Measurements from ENCODE around the gene FBXL16. TPM values are rescaled to one million over a fixed set of nuclear protein-coding genes. Genes with fewer than 3 reads are reported as not detected.

The FBXL16 gene
- total and polyA plus RNA-seq, 2 experiments from 2014 or later, result 8.9 to 12.6 TPM

DNA sequence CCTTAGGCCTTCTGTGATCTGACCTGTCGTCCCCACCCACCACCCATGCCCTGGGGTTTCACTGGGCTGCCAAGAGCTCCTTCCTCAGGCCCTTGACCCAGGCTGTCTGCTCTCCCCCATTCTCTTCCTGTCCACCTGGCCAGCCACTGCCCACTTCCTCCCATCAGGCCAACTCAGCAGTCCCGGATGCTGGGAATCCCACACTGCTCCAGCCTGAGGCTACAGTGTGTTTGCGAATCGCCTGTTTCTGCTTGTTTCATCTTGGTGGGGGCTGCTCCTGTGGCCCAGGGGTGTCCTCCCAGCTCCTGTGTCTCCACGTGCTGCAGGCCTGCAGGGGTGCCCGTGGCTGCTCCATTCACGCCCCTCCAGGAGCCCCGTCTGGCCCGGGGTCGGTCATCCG is 8.5 kb upstream of the FBXL16 start:
- Mint-ChIP-seq H3K27ac (no peak overlapping the region), H3K4me3 (no peak overlapping the region), H3K27me3 (ENCODE audit: insufficient read depth, low read depth, poor library complexity) (peaks cover 42% of the 10 kb centered on the region), H3K9me3 (peaks cover 4% of the 10 kb centered on the region; the same call in 1 of the 3 replicates), H3K4me1 (peaks cover 5% of the 10 kb centered on the region; the same call in 2 of the 3 replicates), H3K36me3 (ENCODE audit: low read depth) (no peaks in the 10 kb centered on the region)
- ATAC-seq (no peak), DNase-seq (ENCODE audit: low spot score) (no peak)
- Histone ChIP-seq H2AFZ (no peak overlapping the region; the same call in 1 of the 2 replicates), H3K27ac (ENCODE audit: low read depth) (no peak overlapping the region), H3F3A (replicated peaks; ENCODE audit: low read depth) (no peaks in the 10 kb centered on the region), H3K4me2 (no peak overlapping the region), H3K4me1 (ENCODE audit: insufficient read depth) (peaks cover 4% of the 10 kb centered on the region; the same call in 1 of the 2 replicates), H3K27me3 (ENCODE audit: insufficient read depth) (peaks cover 54% of the 10 kb centered on the region), H3K4me3 (peak overlapping the region; percentile 47; the same call in 1 of the 2 replicates), H3K9me2 (ENCODE audit: insufficient read depth) (no peaks in the 10 kb centered on the region), H3K36me3 (ENCODE audit: insufficient read depth) (no peaks in the 10 kb centered on the region), H4K20me1 (replicated peaks; ENCODE audit: insufficient read depth) (no peaks in the 10 kb centered on the region), H3K79me2 (replicated peaks; ENCODE audit: insufficient read depth) (no peaks in the 10 kb centered on the region)
- TF ChIP-seq, protein P1, sequence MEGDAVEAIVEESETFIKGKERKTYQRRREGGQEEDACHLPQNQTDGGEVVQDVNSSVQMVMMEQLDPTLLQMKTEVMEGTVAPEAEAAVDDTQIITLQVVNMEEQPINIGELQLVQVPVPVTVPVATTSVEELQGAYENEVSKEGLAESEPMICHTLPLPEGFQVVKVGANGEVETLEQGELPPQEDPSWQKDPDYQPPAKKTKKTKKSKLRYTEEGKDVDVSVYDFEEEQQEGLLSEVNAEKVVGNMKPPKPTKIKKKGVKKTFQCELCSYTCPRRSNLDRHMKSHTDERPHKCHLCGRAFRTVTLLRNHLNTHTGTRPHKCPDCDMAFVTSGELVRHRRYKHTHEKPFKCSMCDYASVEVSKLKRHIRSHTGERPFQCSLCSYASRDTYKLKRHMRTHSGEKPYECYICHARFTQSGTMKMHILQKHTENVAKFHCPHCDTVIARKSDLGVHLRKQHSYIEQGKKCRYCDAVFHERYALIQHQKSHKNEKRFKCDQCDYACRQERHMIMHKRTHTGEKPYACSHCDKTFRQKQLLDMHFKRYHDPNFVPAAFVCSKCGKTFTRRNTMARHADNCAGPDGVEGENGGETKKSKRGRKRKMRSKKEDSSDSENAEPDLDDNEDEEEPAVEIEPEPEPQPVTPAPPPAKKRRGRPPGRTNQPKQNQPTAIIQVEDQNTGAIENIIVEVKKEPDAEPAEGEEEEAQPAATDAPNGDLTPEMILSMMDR (conservative IDR thresholded peaks at IDR 0.05; ENCODE audit: low read depth in 2 of 2), result no peak
- no peak for TF ChIP-seq POLR2AphosphoS5 (IDR thresholded peaks at IDR 0.05; ENCODE audit: low read depth)
- TF ChIP-seq ZNF114 (CRISPR knock-in tag; IDR thresholded peaks at IDR 0.05), result no peak
- no peak for TF ChIP-seq STAT1 (IDR thresholded peaks at IDR 0.05; ENCODE audit: unreplicated experiment)
- TF ChIP-seq ZNF331 (CRISPR knock-in tag; IDR thresholded peaks at IDR 0.05; ENCODE audit: low read depth), result no peak
- TF ChIP-seq, protein P2, sequence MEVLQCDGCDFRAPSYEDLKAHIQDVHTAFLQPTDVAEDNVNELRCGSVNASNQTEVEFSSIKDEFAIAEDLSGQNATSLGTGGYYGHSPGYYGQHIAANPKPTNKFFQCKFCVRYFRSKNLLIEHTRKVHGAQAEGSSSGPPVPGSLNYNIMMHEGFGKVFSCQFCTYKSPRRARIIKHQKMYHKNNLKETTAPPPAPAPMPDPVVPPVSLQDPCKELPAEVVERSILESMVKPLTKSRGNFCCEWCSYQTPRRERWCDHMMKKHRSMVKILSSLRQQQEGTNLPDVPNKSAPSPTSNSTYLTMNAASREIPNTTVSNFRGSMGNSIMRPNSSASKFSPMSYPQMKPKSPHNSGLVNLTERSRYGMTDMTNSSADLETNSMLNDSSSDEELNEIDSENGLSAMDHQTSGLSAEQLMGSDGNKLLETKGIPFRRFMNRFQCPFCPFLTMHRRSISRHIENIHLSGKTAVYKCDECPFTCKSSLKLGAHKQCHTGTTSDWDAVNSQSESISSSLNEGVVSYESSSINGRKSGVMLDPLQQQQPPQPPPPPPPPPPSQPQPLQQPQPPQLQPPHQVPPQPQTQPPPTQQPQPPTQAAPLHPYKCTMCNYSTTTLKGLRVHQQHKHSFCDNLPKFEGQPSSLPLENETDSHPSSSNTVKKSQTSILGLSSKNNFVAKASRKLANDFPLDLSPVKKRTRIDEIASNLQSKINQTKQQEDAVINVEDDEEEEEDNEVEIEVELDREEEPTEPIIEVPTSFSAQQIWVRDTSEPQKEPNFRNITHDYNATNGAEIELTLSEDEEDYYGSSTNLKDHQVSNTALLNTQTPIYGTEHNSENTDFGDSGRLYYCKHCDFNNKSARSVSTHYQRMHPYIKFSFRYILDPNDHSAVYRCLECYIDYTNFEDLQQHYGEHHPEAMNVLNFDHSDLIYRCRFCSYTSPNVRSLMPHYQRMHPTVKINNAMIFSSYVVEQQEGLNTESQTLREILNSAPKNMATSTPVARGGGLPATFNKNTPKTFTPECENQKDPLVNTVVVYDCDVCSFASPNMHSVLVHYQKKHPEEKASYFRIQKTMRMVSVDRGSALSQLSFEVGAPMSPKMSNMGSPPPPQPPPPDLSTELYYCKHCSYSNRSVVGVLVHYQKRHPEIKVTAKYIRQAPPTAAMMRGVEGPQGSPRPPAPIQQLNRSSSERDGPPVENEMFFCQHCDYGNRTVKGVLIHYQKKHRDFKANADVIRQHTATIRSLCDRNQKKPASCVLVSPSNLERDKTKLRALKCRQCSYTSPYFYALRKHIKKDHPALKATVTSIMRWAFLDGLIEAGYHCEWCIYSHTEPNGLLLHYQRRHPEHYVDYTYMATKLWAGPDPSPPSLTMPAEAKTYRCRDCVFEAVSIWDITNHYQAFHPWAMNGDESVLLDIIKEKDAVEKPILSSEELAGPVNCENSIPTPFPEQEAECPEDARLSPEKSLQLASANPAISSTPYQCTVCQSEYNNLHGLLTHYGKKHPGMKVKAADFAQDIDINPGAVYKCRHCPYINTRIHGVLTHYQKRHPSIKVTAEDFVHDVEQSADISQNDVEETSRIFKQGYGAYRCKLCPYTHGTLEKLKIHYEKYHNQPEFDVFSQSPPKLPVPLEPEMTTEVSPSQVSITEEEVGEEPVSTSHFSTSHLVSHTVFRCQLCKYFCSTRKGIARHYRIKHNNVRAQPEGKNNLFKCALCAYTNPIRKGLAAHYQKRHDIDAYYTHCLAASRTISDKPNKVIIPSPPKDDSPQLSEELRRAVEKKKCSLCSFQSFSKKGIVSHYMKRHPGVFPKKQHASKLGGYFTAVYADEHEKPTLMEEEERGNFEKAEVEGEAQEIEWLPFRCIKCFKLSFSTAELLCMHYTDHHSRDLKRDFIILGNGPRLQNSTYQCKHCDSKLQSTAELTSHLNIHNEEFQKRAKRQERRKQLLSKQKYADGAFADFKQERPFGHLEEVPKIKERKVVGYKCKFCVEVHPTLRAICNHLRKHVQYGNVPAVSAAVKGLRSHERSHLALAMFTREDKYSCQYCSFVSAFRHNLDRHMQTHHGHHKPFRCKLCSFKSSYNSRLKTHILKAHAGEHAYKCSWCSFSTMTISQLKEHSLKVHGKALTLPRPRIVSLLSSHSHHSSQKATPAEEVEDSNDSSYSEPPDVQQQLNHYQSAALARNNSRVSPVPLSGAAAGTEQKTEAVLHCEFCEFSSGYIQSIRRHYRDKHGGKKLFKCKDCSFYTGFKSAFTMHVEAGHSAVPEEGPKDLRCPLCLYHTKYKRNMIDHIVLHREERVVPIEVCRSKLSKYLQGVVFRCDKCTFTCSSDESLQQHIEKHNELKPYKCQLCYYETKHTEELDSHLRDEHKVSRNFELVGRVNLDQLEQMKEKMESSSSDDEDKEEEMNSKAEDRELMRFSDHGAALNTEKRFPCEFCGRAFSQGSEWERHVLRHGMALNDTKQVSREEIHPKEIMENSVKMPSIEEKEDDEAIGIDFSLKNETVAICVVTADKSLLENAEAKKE (CRISPR knock-in tag; IDR thresholded peaks at IDR 0.05), result no peak
- TF ChIP-seq NANOG (IDR thresholded peaks at IDR 0.05; ENCODE audit: borderline replicate concordance), result no peak
- no peak for TF ChIP-seq JUNB (IDR thresholded peaks at IDR 0.05; ENCODE audit: unreplicated experiment)
- TF ChIP-seq, protein P3, sequence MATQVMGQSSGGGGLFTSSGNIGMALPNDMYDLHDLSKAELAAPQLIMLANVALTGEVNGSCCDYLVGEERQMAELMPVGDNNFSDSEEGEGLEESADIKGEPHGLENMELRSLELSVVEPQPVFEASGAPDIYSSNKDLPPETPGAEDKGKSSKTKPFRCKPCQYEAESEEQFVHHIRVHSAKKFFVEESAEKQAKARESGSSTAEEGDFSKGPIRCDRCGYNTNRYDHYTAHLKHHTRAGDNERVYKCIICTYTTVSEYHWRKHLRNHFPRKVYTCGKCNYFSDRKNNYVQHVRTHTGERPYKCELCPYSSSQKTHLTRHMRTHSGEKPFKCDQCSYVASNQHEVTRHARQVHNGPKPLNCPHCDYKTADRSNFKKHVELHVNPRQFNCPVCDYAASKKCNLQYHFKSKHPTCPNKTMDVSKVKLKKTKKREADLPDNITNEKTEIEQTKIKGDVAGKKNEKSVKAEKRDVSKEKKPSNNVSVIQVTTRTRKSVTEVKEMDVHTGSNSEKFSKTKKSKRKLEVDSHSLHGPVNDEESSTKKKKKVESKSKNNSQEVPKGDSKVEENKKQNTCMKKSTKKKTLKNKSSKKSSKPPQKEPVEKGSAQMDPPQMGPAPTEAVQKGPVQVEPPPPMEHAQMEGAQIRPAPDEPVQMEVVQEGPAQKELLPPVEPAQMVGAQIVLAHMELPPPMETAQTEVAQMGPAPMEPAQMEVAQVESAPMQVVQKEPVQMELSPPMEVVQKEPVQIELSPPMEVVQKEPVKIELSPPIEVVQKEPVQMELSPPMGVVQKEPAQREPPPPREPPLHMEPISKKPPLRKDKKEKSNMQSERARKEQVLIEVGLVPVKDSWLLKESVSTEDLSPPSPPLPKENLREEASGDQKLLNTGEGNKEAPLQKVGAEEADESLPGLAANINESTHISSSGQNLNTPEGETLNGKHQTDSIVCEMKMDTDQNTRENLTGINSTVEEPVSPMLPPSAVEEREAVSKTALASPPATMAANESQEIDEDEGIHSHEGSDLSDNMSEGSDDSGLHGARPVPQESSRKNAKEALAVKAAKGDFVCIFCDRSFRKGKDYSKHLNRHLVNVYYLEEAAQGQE (IDR thresholded peaks at IDR 0.05; ENCODE audit: unreplicated experiment), result no peak
- TF ChIP-seq EZH2phosphoT487 (IDR thresholded peaks at IDR 0.05; ENCODE audit: unreplicated experiment), result no peak
- TF ChIP-seq CREB1 (CRISPR knock-in tag; IDR thresholded peaks at IDR 0.05; ENCODE audit: low read depth), result no peak
- TF ChIP-seq, protein P4, sequence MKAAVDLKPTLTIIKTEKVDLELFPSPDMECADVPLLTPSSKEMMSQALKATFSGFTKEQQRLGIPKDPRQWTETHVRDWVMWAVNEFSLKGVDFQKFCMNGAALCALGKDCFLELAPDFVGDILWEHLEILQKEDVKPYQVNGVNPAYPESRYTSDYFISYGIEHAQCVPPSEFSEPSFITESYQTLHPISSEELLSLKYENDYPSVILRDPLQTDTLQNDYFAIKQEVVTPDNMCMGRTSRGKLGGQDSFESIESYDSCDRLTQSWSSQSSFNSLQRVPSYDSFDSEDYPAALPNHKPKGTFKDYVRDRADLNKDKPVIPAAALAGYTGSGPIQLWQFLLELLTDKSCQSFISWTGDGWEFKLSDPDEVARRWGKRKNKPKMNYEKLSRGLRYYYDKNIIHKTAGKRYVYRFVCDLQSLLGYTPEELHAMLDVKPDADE (IDR thresholded peaks at IDR 0.05), result no peak
- no peak for TF ChIP-seq EZH2 (IDR thresholded peaks at IDR 0.05; ENCODE audit: low read depth, unreplicated experiment)

Data from GM23338 (cell line).